HTERT RPE-1 (cell line): Measurements from ENCODE around the gene HAT1.
"Not testable (repeated sequence)": the region's sequence is repeated elsewhere in the genome, so short reads cannot be mapped to it uniquely, and the experiment has no call there.

Source experiments
- in situ Hi-C: fragments of 300-500 bp; cut with MboI; formaldehyde crosslinking; loops from 4 replicates; pipeline ENCODE4 v1.14.3; 2020; ENCODE audit warnings: low sequenced_read_pairs

Gene HAT1, protein sequence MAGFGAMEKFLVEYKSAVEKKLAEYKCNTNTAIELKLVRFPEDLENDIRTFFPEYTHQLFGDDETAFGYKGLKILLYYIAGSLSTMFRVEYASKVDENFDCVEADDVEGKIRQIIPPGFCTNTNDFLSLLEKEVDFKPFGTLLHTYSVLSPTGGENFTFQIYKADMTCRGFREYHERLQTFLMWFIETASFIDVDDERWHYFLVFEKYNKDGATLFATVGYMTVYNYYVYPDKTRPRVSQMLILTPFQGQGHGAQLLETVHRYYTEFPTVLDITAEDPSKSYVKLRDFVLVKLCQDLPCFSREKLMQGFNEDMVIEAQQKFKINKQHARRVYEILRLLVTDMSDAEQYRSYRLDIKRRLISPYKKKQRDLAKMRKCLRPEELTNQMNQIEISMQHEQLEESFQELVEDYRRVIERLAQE

DNA sequence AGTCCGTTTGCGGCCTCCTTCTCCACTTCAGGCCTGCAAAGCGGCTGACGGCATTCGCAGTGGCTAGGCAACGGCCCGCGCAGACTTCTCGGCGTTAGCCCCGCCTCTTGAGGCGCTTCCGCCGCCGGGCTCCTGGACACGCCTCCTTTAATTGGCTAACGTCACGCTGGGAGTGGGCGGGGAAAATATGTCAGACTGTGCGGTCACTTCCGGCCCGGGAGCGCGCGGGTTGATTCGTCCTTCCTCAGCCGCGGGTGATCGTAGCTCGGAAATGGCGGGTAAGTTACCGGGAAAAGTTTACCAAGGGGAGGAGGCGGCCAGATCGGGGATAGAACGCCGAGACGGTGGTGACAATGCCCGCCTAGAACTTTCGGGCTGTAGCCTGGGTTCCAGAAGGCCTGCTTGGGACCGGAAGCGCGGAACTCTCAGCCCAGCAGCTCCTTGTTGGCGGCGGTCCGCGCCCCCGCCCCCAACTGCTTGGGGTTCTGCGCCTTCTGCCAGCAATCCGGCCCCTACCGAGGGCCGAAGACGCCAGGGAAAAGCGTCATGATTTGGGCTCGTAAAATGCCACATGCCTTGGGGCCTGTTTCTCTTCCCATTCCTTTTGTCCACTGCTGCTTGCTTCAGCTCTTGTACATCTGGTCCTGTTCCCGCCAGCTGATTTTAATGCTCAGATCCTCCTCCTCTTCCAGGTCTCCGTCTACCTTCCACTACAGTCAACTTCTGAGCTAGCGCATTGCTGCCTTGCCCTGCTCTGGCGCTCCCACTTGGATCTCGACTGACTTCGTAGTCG is at the start of gene HAT1:
Gene HAT1 (plus strand): TSS at position 232 of the 793 bp plus-strand sequence. CDS start 40 bp downstream, at position 272.
- in situ Hi-C loops = no loop called here

DNA sequence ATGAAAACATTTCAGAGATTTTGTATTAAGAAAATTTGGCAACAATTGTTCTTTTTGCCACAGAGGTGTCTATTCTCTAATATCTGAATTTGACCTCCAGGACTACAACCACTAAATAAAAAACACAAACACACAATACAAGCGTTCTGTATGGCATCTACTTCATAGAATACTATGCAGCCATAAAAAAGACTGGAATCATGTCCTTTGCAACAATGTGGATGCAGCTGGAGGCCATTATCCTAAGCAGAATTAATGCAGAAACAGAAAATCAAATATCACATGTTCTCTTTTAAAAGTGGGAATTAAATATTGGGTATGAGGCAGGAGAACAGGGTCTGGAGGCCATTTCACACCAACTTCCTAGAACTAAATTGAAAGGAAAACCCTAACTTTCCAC is 47.7 kb upstream of the HAT1 start:
- in situ Hi-C loops = no loop called here

DNA sequence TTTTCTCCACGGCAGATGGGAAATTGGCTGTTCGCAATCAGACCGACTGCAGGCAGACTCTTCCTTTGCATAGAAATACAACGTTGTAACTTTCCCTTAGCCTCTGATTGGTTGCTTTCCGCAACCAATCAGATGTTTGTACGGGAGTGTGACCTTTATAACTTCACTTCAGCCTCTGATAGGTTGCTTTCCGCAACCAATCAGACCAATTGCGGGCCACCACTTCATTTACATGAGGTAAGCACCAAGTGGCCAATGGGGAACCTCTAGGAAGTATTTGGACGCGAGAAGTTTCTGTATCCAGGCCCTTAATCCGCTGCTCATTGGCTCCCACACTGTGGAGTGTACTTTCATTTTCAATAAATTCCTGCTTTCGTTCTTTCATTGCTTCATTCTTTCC is 47.3 kb upstream of the HAT1 start:
- in situ Hi-C loops = no loop called here

DNA sequence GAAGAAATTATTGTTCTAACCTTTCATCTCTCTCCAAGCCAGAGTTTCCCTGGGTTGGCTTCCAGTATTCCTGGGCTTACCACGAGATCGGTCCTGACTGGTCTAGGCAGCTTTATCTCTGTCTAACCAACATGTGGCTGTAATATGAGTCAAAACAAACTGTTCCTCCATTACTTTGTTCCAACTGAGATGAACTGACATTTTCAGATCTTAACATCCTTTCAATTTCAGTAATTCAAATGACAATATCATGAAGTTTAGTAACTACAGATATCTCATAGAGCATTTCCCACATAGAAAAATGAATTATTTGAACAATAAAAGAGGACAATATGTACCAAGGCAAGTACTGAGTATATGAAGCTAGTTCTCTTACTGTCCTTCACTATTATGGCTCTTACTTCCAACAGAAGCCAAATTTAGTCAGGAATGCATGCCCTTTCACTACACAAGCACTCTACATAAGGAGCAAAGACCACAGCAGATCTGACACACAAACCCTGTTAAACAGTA is 43.7 kb upstream of the HAT1 start:
- in situ Hi-C loops = no loop called here

DNA sequence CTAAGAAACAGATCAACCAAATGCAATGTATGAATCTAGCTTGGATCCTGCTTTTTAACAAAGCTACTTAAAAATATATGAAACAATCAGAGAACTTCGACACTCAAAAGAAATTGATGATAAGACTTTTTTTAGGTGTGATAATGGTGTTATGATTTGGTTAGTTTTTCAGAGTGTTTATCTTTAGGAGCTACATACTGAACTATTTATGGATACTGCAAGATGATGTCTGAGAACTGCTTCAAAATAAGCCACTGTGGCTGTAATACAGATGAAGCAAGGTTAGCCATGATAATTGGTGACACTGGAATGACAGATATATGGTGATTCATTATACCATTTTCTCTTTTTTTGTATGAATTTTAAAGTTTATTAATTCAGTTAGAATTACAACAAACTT is 42.4 kb upstream of the HAT1 start:
- in situ Hi-C loops = no loop called here

DNA sequence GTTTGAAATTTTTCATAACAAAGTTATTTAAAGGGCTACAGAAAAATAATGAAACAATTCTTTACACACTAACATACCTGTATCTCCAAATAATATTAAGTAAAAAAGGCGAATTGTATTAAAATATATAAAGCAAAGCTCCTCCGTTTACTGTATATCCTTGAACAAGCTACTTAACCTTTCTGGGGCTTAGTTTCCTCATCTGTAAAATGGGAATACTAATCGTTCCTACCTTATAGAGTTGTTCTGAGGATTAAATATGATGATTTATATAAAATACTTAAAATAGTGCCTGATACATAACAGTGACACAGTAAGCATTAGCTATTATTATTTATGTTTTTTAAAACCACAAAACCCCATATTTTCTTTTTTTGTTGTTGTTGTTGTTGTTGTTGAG is 41.5 kb upstream of the HAT1 start:
- in situ Hi-C loops = no loop called here

DNA sequence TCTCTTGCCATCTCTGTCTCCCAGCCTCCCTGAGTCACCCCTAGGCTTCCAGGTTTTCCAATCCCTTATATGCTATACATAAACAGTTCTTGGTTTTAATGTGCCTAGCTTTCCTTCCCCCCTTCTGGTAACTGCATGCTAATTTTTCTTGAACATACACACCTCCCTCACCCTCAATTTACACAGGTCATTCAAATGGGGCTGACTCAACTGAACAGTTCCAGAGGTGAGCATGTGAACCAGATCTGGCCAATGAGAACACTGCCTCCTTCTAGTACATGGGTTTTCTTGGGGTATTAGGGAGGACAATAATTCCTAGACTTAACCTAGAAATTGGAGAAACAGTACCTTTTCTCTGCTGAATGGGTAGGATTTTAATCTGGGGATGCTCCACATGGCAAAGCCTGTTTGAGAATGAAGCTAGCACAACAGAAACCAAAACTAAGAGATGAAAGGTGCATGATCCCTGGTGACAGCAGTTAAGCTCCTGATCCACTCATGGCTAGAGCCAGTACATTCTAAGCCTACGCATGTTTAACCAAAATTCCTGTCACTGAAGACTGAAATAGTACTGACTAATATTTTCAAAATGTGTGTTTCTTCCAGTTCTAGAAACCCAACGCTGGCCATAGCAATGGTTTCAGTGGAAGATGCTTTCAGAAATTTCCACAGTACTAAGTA is 40.0 kb upstream of the HAT1 start:
- in situ Hi-C loops = no loop called here

DNA sequence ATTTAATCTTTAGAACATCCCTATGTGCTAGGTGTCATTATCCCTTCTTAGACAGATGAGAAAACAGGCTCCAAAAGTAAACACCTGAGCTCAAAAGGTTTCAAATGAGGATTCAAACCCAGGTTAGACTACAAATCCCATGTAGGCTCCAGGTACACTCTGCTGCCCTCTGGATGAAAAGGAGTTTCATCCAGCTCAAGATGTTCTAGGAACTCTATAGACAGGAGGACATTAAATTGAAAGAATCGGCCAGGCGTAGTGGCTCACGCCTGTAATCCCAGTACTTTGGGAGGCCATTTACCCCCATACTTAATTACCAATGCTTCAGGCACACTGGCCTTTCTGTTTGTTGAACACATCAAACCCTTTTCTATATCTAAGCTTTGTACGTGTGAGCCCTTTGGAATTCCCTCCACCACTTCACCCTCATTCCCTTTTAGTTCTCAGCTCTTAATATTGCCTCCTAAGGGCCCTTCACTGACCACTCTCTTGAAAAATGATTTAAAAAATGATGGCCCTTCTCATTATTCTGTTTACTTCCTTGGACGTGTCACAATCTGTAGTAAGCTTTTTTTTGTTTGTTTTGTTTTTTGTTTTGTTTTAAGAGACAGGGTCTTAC is 38.9 kb upstream of the HAT1 start:
- in situ Hi-C loops = no loop called here

DNA sequence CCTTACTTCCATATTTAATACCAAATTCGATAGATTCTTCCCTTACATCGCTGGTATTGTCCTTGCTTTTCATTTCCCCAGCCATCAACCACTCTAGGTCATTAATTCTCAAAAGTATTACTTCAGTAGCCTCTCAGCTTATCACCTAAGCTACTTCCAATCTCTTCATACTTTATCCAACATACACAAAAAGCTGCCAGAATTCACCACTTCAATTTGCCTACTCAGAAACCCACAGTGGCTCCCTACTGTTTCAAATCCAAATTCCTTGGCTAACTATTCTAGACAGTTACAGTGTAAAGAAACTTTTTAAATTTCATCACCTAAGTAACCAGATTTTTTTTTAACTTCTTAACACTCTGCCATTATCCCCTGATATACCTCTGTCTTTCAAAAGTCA is 32.9 kb upstream of the HAT1 start:
- in situ Hi-C loops = no loop called here

DNA sequence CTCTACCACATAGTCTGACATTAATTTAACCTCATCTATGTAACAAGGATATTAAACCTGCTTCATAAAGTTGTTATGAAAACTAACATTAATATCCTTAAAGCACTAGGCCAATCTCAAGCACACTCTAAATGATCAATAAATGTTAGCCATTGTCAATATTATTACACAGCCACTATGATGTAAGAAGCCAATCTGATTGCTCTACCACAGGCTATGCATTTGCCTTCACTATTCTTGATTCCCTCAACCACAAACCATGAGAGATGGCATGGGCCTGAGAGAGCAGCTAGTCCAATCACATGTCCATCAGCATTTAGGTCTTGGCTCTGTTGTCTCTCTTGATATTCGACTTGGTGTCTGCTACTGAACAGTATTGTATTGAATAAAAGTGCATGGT is 32.5 kb upstream of the HAT1 start:
- in situ Hi-C loops = no loop called here

DNA sequence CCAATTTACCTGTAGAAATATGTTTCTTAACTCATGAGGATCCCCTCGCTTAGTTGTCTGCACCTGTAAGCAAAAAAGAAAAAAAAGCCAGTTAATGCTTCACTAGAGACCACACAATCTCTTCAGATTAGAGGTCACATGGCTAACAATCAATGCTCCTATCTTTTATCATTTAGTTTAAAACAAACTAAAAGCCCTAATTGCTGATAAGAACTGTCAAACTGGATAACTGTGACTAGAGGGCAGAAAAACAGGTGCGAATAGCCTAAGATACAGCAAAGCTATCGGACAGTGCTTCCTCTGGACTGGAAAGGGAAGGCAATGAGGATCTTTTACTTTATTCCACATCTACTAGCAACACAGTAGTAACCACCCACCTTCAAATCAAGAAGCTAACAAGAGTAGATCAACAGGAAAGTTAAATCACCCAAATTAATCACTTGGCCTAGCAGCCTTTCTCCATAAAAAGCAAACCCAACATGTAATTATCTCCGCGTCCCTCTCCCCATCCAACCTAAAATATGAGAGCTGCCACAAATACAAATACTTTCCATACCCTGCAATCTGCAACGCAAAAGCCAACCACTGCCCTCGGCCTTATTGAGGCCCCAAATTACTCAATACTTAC is 29.0 kb upstream of the HAT1 start:
- in situ Hi-C loops = no loop called here

DNA sequence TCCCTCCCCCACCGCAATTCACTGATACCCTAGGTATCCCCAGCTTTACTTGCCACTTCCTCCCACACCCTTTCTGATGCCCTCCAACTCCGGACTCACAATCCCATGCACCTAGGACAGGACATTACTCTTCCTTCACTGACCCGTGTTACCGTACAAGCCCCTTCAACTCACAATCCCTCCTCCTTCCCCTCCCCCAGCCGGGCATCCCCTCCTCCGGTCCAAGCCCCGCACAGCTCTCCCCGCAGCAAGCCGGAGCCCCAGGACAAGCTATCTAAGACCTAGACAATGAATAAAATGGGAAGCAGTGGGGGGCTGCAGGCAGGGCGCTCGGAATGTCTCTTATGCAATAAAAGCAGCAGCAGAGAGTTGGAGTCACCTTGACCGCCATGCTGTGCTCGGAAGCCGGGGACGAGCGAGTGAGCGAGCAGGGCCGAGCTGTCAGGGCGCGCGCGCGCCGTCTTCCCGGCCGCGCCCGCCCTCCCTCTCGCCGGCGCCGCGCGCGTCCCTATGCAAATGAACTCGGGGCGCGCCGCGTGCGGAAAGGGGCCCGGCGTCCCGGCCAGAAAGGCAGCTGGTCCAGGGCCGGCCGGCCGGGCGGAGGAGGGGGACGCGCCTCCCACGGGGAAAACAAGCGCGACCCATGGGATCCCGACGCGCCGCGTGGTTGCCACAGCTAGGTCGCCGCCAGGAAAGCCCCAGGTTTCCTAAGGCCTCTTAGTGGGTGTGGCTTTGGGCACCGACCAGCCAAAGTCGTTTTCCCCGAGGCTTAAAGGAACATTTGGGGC is 28.2 kb upstream of the HAT1 start, which contains the start of gene SLC25A12:
Gene SLC25A12 (minus strand): TSS at position 421 of the 788 bp plus-strand sequence. CDS start 30 bp downstream, at position 391.
- in situ Hi-C loops = no loop called here

DNA sequence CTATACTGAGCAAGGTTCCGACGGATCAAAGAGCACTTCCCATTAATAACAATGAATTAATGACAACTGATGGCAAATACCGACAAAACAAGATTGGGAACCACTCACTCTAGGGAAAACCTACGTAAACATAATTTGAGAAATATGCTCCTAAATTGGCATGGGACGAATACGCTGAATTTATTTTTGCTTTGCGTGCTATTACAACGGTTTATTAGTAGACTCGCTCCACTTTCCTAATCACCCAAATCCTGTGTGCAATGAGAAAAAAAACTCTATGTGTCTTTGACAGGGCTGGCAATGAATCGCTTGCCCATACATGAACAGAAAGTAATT is 27.7 kb upstream of the HAT1 start:
- in situ Hi-C loops = no loop called here

DNA sequence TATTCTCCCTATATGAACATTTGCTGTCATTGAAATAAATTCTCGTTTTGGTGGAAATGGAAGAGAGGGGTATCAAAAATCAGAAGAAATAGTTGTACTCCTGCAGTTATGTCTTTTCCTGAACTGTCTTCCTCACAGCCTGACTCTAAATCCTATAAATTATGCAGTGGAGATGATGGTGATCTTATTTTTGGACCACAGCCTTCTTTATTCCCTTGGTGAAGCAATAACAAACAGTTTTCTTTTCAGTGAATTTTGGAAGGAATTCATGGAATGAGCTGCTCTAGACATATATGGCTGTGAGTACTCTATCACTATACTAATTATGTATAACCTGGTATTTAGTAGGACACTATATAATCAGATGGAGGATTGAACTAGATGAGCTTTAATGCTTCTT is 26.5 kb upstream of the HAT1 start:
- in situ Hi-C loops = no loop called here

DNA sequence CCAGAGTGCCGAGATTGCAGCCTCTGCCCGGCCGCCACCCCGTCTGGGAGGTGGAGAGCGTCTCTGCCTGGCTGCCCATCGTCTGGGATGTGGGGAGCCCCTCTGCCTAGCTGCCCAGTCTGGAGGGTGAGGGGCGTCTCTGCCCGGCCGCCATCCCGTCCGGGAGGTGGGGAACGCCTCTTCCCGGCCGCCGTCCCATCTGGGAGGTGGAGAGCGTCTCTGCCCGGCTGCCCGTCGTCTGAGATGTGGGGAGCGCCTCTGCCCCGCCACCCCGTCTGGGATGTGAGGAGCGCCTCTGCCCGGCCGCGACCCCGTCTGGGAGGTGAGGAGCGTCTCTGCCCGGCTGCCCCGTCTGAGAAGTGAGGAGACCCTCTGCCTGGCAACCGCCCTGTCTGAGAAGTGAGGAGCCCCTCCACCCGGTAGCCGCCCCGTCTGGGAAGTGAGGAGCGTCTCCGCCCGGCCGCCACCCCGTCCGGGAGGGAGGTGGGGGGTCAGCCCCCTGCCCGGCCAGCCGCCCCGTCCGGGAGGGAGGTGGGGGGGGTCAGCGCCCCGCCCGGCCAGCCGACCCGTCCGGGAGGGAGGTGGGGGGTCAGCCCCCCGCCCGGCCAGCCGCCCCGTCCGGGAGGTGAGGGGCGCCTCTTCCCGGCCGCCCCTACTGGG is 22.5 kb upstream of the HAT1 start:
- in situ Hi-C loops = not testable (repeated sequence)

DNA sequence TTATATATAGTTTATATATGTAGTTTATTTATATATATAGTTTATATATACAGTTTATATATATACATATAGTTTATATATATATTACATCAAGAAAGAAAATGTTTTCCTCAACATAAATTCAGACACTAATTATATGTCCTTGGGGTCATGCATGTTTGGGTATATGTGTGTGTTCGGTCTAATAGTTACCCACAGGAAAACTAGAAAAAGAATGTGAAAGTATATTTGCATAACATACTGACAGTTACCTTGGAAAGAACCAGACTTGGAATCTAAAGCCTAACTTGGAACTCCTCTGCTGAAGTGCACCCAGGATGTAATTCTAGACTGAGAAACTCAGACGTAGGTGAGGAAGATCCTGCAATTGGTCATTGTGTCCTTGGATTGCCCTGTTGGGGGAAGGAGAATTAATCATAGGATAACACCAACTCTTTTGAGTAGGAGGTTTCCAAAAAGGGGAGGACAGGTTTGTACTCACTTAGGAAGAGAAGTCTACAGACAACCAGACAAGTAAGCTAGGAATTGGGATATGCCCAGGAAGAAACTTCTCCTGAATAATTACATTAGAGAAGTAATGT is 19.3 kb upstream of the HAT1 start:
- in situ Hi-C loops = no loop called here

DNA sequence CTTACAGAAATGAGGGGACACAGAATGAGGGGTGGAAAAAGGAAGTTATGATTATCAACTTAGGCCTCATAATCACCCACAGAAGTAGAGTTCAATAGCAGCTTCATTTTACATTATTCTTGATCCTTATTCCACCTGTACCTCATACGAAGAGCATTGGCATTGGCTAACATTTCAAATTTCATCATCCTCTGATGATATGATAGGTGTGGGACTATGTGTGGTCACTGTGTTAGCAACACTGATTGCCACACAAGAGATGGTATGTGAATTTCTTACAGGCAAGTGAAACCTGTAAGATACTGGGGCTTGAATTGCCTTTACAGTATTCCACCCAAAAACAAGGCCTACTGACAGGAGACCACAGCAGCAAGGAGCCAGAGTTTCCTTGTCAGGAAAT is 14.0 kb upstream of the HAT1 start:
- in situ Hi-C loops = no loop called here

DNA sequence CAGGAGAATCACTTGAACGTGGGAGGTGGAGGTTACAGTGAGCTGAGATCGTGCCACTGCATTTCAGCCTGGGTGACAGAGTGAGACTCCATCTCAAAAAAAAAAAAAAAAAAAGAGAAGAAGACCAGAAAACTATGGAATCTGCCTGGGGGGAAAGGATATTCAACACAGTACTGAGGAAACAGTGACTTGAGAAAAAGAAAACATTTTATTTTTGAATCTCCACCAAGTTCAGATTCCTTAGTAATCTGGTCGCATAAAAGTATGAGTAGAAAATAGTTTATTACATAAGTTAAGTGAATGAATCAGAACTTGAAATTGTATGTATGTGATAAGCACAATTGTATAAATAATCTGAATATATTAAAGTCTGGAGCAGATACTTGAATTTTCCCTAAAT is 13.0 kb upstream of the HAT1 start:
- in situ Hi-C loops = no loop called here

DNA sequence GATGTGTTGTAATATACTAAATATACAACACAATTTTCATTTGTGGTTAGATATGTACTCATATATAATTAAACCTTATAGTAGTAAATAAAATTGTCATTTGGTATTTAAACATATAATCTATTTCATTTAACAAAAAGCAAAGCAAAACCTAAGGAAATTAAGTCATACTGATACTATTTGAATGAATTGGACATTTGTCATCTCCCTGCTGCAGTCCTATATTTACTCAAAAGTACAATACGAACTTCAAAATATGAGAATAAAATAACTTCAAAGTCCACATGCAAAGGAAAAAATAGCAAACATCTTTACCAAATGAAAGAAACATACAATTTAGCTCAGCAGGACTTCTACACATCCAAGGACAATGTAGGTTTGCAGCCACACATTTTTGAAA is 11.8 kb upstream of the HAT1 start:
- in situ Hi-C loops = no loop called here
